GM12864 (cell line): ENCODE data around the gene AS3MT.

Source experiments
- DNase-seq: peaks from one replicate; pipeline ENCODE4 v3.0.0-alpha.2; 2011; ENCODE audit warnings: low read depth
- H3K4me3 ChIP-seq: 2 replicates; pipeline ENCODE4 v1.5.1; 2011; ENCODE audit warnings: mild to moderate bottlenecking, low read depth, low read length, control low read depth
- CTCF ChIP-seq: IDR thresholded peaks from 2 replicates; pipeline ENCODE4 v1.5.1; 2011; ENCODE audit warnings: low read depth, mild to moderate bottlenecking, moderate library complexity, low read length, control low read depth, inconsistent platforms; ENCODE audit errors: missing control alignments

Gene AS3MT

GRCh38 chr10:102880256-102880655 lies 11.0 kb downstream of the AS3MT start:
- no peak for TF ChIP-seq CTCF
- DNase-seq, result no peak
- H3K4me3 ChIP-seq, result no peak overlapping the region

- no peak for TF ChIP-seq CTCF
- no peak for DNase-seq
- no peak overlapping the region for H3K4me3 ChIP-seq
These were observed 18.8 kb downstream of the AS3MT start for GRCh38 chr10:102888048-102888447.

GRCh38 chr10:102894466-102895213 lies 25.4 kb downstream of the AS3MT start:
- DNase-seq, result no peak
- no peak overlapping the region for H3K4me3 ChIP-seq
- TF ChIP-seq CTCF, result no peak

- no peak overlapping the region for H3K4me3 ChIP-seq
- no peak for TF ChIP-seq CTCF
These were observed 30.7 kb downstream of the AS3MT start for GRCh38 chr10:102900006-102900405.

GRCh38 chr10:102904346-102904745 lies 35.1 kb downstream of the AS3MT start:
- H3K4me3 ChIP-seq, result no peak overlapping the region
- no peak for DNase-seq
- no peak for TF ChIP-seq CTCF

More at GRCh38 chr10:102900006-102900405, 30.7 kb downstream of the AS3MT start:
- DNase-seq, result no peak

- no peak for DNase-seq
- no peak for TF ChIP-seq CTCF
These were observed 37.2 kb downstream of the AS3MT start for GRCh38 chr10:102906507-102906906.

GRCh38 chr10:102914781-102915180 lies 45.5 kb downstream of the AS3MT start:
- H3K4me3 ChIP-seq, result no peak overlapping the region
- DNase-seq, result no peak
- TF ChIP-seq CTCF, result no peak

More at GRCh38 chr10:102906507-102906906, 37.2 kb downstream of the AS3MT start:
- H3K4me3 ChIP-seq, result no peak overlapping the region
